SH-SY5Y (cell line): ENCODE measurements around the gene DENND10.

Experiments
- GATA2 ChIP-seq: IDR thresholded peaks from 2 replicates; pipeline ENCODE4 v1.6.1; 2011; ENCODE audit warnings: mild to moderate bottlenecking, low read depth, low read length
- GATA3 ChIP-seq: IDR thresholded peaks from 2 replicates; pipeline ENCODE4 v1.6.1; 2011; ENCODE audit warnings: low read depth, mild to moderate bottlenecking, low read length, moderate library complexity

DNA sequence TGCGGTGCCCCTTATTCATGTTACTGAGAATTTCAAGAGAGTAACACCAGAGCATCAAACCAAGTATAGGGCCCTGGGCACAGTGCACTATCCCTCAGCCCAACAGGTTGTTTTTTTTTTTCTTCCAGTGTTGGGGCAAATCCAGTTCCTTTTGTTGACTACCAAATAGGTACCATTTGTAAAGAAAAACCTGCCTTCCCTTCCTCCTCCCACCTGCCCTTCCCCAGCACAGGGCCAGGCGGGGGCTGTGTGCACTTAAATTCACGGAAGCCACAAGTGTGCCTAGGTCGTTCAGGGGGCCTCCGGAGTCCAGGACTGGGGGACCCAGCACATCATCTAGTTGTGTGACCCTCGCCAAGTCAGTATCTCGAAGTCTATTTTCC lies 62.2 kb downstream of the DENND10 start:
- no peak for TF ChIP-seq GATA2
- no peak for TF ChIP-seq GATA3
